Smooth muscle cell (in vitro differentiated cells): Measurements from ENCODE around the gene SEC14L2. TPM values are rescaled to one million over a fixed set of nuclear protein-coding genes. Genes with fewer than 3 reads are reported as not detected.

Experiments
- DNase-seq: peaks from one replicate; lab custom pipeline; 2025; ENCODE audit not compliant: unreplicated experiment; lab: John Stamatoyannopoulos, UW
- H2AFZ ChIP-seq: fragments of 200-600 bp; sonication (generic); 2 replicates; pipeline ENCODE4 v1.6.0; 2016; ENCODE audit warnings: antibody characterized with exemption, low read depth, mild to moderate bottlenecking
- H3F3A ChIP-seq: fragments of 200-600 bp; sonication (generic); 2 replicates; pipeline ENCODE4 v1.6.0; 2017; ENCODE audit warnings: antibody characterized with exemption, low read depth
- H3K27ac ChIP-seq: fragments of 200-600 bp; sonication (generic); 2 replicates; pipeline ENCODE4 v1.5.1; 2016; ENCODE audit warnings: low read depth, mild to moderate bottlenecking
- H3K27me3 ChIP-seq: fragments of 200-600 bp; sonication (generic); 2 replicates; pipeline ENCODE4 v1.6.1; 2016; ENCODE audit warnings: low read depth, mild to moderate bottlenecking
- H3K36me3 ChIP-seq: fragments of 200-600 bp; sonication (generic); 2 replicates; pipeline ENCODE4 v1.5.1; 2016; ENCODE audit warnings: low read depth
- H3K4me1 ChIP-seq: fragments of 200-600 bp; sonication (generic); 2 replicates; pipeline ENCODE4 v1.5.1; 2016; ENCODE audit warnings: low read depth
- H3K4me2 ChIP-seq: fragments of 200-600 bp; sonication (generic); 2 replicates; pipeline ENCODE4 v1.6.0; 2016; ENCODE audit warnings: mild to moderate bottlenecking
- H3K4me3 ChIP-seq: fragments of 200-600 bp; sonication (generic); 2 replicates; pipeline ENCODE4 v1.5.1; 2016; ENCODE audit warnings: mild to moderate bottlenecking
- H3K79me2 ChIP-seq: fragments of 200-600 bp; sonication (generic); 2 replicates; pipeline ENCODE4 v1.6.0; 2016; ENCODE audit warnings: low read depth, mild to moderate bottlenecking
- H3K9ac ChIP-seq: fragments of 200-600 bp; sonication (generic); 2 replicates; pipeline ENCODE4 v1.6.0; 2016; ENCODE audit warnings: low read depth
- H3K9me3 ChIP-seq: fragments of 200-600 bp; sonication (generic); replicated peaks from 2 replicates; pipeline ENCODE4 v1.5.1; 2016; ENCODE audit warnings: low read depth
- H4K20me1 ChIP-seq: fragments of 200-600 bp; sonication (generic); 2 replicates; pipeline ENCODE4 v1.6.0; 2016; ENCODE audit warnings: low read depth
- WGBS: methylation state at CpG from one replicate; pipeline ENCODE4 v1.1.7; 2016; ENCODE audit warnings: low lambda C conversion rate; 5-methylcytosine and 5-hydroxymethylcytosine counted together
- polyA plus RNA-seq: library from polyadenylated mRNA; unstranded; fragments of >200 nt; fragmentation: Nextera tagmentation; extraction: Ambion mirVana; gene quantifications from 2 replicates; pipeline ENCODE4 v1.2.1, GENCODE V29; 2016
- total RNA-seq: library from RNA; depleted of rRNA; stranded (reverse); fragments of >200 nt; gene quantifications from 2 replicates; pipeline ENCODE4 v1.2.3, GENCODE V29; 2014
- TF ChIP-seq, protein P1 (sequence below): fragments of 200-600 bp; sonication (generic); IDR thresholded peaks from 2 replicates; pipeline ENCODE4 v1.5.1; 2017; ENCODE audit warnings: borderline replicate concordance, mild to moderate bottlenecking, antibody characterized with exemption; ENCODE audit not compliant: insufficient read depth, poor library complexity, severe bottlenecking

Gene SEC14L2
- total and polyA plus RNA-seq, 2 experiments from 2014 or later = 8.2 to 15.1 TPM

DNA sequence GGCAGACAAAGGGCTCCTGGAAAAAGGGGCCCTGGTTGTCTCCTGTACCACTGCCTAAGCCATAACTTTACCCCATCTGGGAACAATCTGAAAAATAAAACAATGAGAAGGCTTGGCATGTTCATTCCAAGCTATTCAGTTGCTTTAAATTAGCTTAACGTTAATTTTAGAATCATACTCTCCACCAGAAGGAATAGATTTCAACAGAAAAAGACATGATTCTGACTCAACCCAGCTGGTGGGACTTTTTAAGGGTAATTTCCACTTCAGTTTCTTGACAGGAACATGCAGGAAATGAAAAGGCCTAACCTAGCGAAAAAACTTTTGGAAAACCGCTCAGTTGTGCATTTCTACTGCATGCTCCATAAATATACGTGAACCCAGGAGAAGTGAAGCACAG, 48.0 kb upstream of the SEC14L2 start:
- H2AFZ ChIP-seq = no peak overlapping the region
- no peak overlapping the region for H3K4me3 ChIP-seq
- 98% methylated on average over 4 of the region's 4 CpGs for WGBS
- H3K4me1 ChIP-seq = no peaks in the 10 kb centered on the region
- TF ChIP-seq, protein P1, sequence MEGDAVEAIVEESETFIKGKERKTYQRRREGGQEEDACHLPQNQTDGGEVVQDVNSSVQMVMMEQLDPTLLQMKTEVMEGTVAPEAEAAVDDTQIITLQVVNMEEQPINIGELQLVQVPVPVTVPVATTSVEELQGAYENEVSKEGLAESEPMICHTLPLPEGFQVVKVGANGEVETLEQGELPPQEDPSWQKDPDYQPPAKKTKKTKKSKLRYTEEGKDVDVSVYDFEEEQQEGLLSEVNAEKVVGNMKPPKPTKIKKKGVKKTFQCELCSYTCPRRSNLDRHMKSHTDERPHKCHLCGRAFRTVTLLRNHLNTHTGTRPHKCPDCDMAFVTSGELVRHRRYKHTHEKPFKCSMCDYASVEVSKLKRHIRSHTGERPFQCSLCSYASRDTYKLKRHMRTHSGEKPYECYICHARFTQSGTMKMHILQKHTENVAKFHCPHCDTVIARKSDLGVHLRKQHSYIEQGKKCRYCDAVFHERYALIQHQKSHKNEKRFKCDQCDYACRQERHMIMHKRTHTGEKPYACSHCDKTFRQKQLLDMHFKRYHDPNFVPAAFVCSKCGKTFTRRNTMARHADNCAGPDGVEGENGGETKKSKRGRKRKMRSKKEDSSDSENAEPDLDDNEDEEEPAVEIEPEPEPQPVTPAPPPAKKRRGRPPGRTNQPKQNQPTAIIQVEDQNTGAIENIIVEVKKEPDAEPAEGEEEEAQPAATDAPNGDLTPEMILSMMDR = no peak
- peaks cover 50% of the 10 kb centered on the region for H3K79me2 ChIP-seq
- H3K4me2 ChIP-seq = no peak overlapping the region
- no peaks in the 10 kb centered on the region for H3K27me3 ChIP-seq
- no peaks in the 10 kb centered on the region for H3F3A ChIP-seq
- H3K27ac ChIP-seq = no peak overlapping the region
- H3K36me3 ChIP-seq = peaks cover 21% of the 10 kb centered on the region
- no peak for DNase-seq
- no peak overlapping the region for H3K9ac ChIP-seq
- H3K9me3 ChIP-seq = no peaks in the 10 kb centered on the region
- peaks cover 81% of the 10 kb centered on the region for H4K20me1 ChIP-seq

DNA sequence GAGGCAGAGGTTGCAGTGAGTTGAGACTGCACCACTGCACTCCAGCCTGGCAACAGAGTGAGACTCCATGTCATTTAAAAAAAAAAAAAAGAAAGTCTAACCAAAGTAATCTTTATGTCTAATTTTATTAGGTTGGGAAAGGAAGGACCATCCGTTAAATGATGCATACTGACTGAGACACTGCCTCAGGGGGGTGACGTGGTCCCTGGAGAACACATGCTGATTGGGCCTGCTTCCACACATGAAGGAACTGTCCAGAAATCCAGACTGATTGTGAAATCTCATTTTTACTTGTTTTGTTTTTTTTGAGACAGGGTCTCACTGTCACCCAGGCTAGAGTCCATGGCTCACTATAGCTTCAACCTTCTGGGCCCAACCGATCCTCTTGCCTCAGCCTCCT, 45.6 kb upstream of the SEC14L2 start:
- H3K79me2 ChIP-seq = peaks cover 74% of the 10 kb centered on the region
- H3K9me3 ChIP-seq = no peaks in the 10 kb centered on the region
- TF ChIP-seq, protein P1 = no peak
- no peaks in the 10 kb centered on the region for H3K36me3 ChIP-seq
- H4K20me1 ChIP-seq = peaks cover 98% of the 10 kb centered on the region
- H3K4me1 ChIP-seq = peaks cover 11% of the 10 kb centered on the region
- H3F3A ChIP-seq = no peaks in the 10 kb centered on the region
- H3K4me3 ChIP-seq = no peak overlapping the region
- no peaks in the 10 kb centered on the region for H3K27me3 ChIP-seq
- DNase-seq = no peak
- H3K9ac ChIP-seq = no peak overlapping the region
- no peak overlapping the region for H3K4me2 ChIP-seq
- H2AFZ ChIP-seq = no peak overlapping the region
- H3K27ac ChIP-seq = no peak overlapping the region
- 90% methylated on average over 3 of the region's 3 CpGs for WGBS

DNA sequence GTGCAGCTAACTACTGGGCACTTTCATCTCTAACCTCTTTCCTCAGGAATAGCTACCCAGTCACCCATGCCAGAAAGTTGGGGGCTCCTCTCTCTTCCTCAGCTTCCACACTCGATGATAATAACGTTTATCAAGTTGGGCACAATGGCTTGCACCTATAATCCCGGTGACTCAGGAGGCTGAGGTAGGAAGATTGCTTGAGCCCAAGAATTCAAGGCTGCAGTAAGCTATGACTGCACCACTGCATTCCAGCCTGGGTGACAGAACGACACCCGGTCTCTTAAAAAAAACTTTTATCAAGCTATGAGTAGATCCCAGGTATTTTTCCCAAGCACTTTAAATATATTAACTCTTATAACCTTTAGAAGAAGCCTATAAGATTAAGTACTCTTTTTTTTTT, 42.2 kb upstream of the SEC14L2 start:
- Histone ChIP-seq H3K9ac (no peak overlapping the region), H3K4me2 (peak overlapping the region; percentile 99), H3K36me3 (no peaks in the 10 kb centered on the region), H4K20me1 (peaks cover 65% of the 10 kb centered on the region), H3F3A (no peaks in the 10 kb centered on the region), H3K9me3 (no peaks in the 10 kb centered on the region), H3K4me3 (no peak overlapping the region), H3K27ac (no peak overlapping the region), H3K4me1 (peaks cover 18% of the 10 kb centered on the region), H3K79me2 (peaks cover 59% of the 10 kb centered on the region), H3K27me3 (no peaks in the 10 kb centered on the region), H2AFZ (no peak overlapping the region)
- DNase-seq = no peak
- 84% methylated on average over 5 of the region's 5 CpGs for WGBS
- TF ChIP-seq, protein P1 = no peak

DNA sequence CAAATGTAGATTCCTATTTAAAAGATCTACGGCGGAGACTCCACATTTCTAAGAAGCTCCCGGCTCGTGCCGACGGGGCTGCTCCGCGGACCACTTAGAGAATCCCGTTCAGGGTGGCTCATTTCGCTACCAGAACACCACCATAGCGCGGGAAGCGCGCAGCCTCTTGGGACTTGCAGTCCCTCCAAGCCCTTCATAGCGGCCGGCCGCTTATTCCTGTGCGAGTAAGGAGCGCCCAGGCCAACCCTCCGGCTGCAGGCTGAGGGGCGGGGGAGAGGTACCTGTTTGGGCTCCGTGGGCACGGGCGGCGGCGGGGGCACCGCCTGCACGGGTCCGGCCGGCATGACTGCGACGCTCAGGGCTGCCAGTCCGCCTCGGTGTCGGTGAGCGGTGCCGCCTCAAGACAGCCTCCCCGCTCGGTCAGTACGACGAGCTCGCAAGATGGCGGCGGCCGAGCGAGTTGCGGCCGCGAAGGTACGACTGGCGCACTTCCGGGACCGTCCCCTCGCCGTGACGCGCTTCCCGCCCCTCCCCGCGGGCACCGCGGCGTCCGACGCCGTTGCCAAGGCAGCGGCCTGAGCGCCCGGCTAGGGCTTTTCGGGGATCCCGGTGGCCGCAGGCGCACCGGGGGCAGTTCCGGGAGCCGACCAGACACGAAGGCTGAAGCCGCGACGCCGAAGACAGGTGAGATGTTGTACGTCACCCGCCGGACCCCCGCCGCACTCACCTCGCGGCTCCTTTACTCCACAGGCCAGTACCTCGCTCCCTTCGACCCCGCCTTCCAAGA, 40.2 kb upstream of the SEC14L2 start, which contains the start of the genes CCDC157 and SF3A1:
Gene CCDC157, plus strand, starts transcription at position 559 of the 787 bp plus-strand sequence. CDS start 8,994 bp downstream, outside the sequence.
Gene SF3A1, minus strand, starts transcription at position 446 of the 787 bp plus-strand sequence. Its CDS starts 102 bp downstream, at position 344.
- Histone ChIP-seq H2AFZ (peak within 1 kb of the TSS; percentile 79), H3K36me3 (no peaks in the 10 kb centered on the region), H3K9me3 (no peaks in the 10 kb centered on the region), H3K4me1 (peaks cover 18% of the 10 kb centered on the region), H3K27me3 (no peaks in the 10 kb centered on the region), H3K27ac (peak within 1 kb of the TSS; percentile 94), H3K4me2 (peak within 1 kb of the TSS; percentile 99), H3K4me3 (peak within 1 kb of the TSS; percentile 80), H3K9ac (peak within 1 kb of the TSS; percentile 94), H4K20me1 (peaks cover 45% of the 10 kb centered on the region), H3F3A (no peaks in the 10 kb centered on the region), H3K79me2 (peaks cover 41% of the 10 kb centered on the region)
- under 1% methylated on average over 65 of the region's 91 CpGs for WGBS
- TF ChIP-seq, protein P1 = no peak
- DNase-seq = peak; percentile 82
